Hepatocyte (in vitro differentiated cells): ENCODE measurements around the gene RNU5D-1. TPM values are rescaled to one million over a fixed set of nuclear protein-coding genes. Genes with fewer than 3 reads are reported as not detected.

Experiments used
- DNase-seq: peaks from one replicate; pipeline ENCODE4 v3.0.0-alpha.2; 2016; ENCODE audit warnings: low spot score
- H2AFZ ChIP-seq: fragments of 200-600 bp; sonication (generic); 2 replicates; pipeline ENCODE4 v1.6.0; 2016; ENCODE audit warnings: antibody characterized with exemption, mild to moderate bottlenecking
- H3K27ac ChIP-seq: fragments of 200-600 bp; sonication (generic); 2 replicates; pipeline ENCODE4 v1.5.1; 2016; ENCODE audit warnings: mild to moderate bottlenecking
- H3K27me3 ChIP-seq: fragments of 200-600 bp; sonication (generic); 2 replicates; pipeline ENCODE4 v1.6.1; 2016
- H3K36me3 ChIP-seq: fragments of 200-600 bp; sonication (generic); replicated peaks from 2 replicates; pipeline ENCODE4 v1.5.1; 2016; ENCODE audit warnings: low read depth; ENCODE audit not compliant: insufficient read depth
- H3K4me1 ChIP-seq: fragments of 200-600 bp; sonication (generic); 2 replicates; pipeline ENCODE4 v1.5.1; 2016; ENCODE audit warnings: mild to moderate bottlenecking, moderate library complexity; ENCODE audit not compliant: insufficient read depth
- H3K4me2 ChIP-seq: fragments of 200-600 bp; sonication (generic); 2 replicates; pipeline ENCODE4 v1.6.0; 2016
- H3K4me3 ChIP-seq: fragments of 200-600 bp; sonication (generic); 2 replicates; pipeline ENCODE4 v1.5.1; 2016; ENCODE audit warnings: mild to moderate bottlenecking
- H3K79me2 ChIP-seq: fragments of 200-600 bp; sonication (generic); 2 replicates; pipeline ENCODE4 v1.6.0; 2017; ENCODE audit warnings: mild to moderate bottlenecking
- H3K9me2 ChIP-seq: fragments of 200-600 bp; sonication (generic); replicated peaks from 2 replicates; pipeline ENCODE4 v1.6.0; 2017; ENCODE audit warnings: mild to moderate bottlenecking; ENCODE audit not compliant: insufficient read depth
- H3K9me3 ChIP-seq: fragments of 200-600 bp; sonication (generic); 2 replicates; pipeline ENCODE4 v1.5.1; 2016; ENCODE audit warnings: low read depth, mild to moderate bottlenecking
- H4K20me1 ChIP-seq: fragments of 200-600 bp; sonication (generic); 2 replicates; pipeline ENCODE4 v1.6.0; 2016; ENCODE audit warnings: mild to moderate bottlenecking; ENCODE audit not compliant: insufficient read depth, poor library complexity, severe bottlenecking
- CTCF ChIP-seq: fragments of 200-600 bp; sonication (generic); IDR thresholded peaks from 2 replicates; pipeline ENCODE4 v1.5.1; 2016; ENCODE audit warnings: antibody characterized with exemption, mild to moderate bottlenecking; ENCODE audit not compliant: poor library complexity
- EZH2 ChIP-seq: fragments of 200-600 bp; sonication (generic); IDR thresholded peaks from 2 replicates; pipeline ENCODE4 v1.6.1; 2016; ENCODE audit warnings: antibody characterized with exemption, mild to moderate bottlenecking, borderline replicate concordance
- EZH2phosphoT487 ChIP-seq: fragments of 200-600 bp; sonication (generic); IDR thresholded peaks from one replicate; pipeline ENCODE4 v1.6.1; 2018; ENCODE audit warnings: antibody characterized with exemption, mild to moderate bottlenecking, low read depth, moderate library complexity; ENCODE audit not compliant: unreplicated experiment, severe bottlenecking
- WGBS: methylation state at CpG from one replicate; pipeline ENCODE4 v1.1.6; 2016; ENCODE audit warnings: low lambda C conversion rate; ENCODE audit errors: missing lambda C conversion rate; 5-methylcytosine and 5-hydroxymethylcytosine counted together
- polyA plus RNA-seq: library from polyadenylated mRNA; unstranded; fragments of >200 nt; fragmentation: Nextera tagmentation; extraction: Ambion mirVana; gene quantifications from 2 replicates; pipeline ENCODE4 v1.2.1, GENCODE V29; 2016
- total RNA-seq: library from RNA; depleted of rRNA; stranded (reverse); fragments of >200 nt; gene quantifications from 2 replicates; pipeline ENCODE4 v1.2.3, GENCODE V29; 2014

The RNU5D-1 gene
- total and polyA plus RNA-seq, 2 experiments from 2014 or later = not detected

DNA sequence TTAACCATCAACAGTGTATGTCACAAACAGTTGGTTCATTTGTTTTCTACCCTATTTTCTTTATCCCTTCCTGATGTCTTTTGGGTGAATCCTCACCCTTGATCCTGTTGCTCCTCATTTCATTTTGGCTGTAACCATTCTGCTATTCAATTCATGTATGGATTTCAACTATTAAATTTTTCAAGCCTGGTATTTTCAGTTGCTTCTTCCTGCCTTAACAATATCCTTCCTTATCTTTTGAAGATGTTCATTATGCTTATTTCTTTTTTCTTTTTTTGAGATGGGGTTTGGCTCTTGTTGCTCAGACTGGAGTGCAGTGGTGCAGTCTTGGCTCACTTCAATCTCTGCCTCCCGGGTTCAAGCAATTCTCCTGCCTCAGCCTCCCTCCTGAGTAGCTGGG, 2.8 kb upstream of the RNU5D-1 start:
- H4K20me1 ChIP-seq = no peaks in the 10 kb centered on the region
- no peak overlapping the region for H3K4me3 ChIP-seq
- no peak overlapping the region for H3K4me2 ChIP-seq
- H3K9me2 ChIP-seq = no peaks in the 10 kb centered on the region
- WGBS = 93% methylated on average over 1 of the region's 1 CpG
- H3K79me2 ChIP-seq = no peaks in the 10 kb centered on the region
- DNase-seq = no peak
- no peaks in the 10 kb centered on the region for H3K9me3 ChIP-seq
- H3K36me3 ChIP-seq = no peaks in the 10 kb centered on the region
- H3K4me1 ChIP-seq = no peaks in the 10 kb centered on the region
- H2AFZ ChIP-seq = no peak overlapping the region
- H3K27me3 ChIP-seq = no peaks in the 10 kb centered on the region
- no peak for TF ChIP-seq CTCF
- no peak for TF ChIP-seq EZH2
- no peak for TF ChIP-seq EZH2phosphoT487
- H3K27ac ChIP-seq = no peak overlapping the region

GRCh38 chr1:44733365-44733764, 2.4 kb upstream of the RNU5D-1 start:
- H3K4me1 ChIP-seq = no peaks in the 10 kb centered on the region
- H2AFZ ChIP-seq = no peak overlapping the region
- no peak overlapping the region for H3K27ac ChIP-seq
- WGBS = 81% methylated on average over 1 of the region's 1 CpG
- DNase-seq = no peak
- no peaks in the 10 kb centered on the region for H3K79me2 ChIP-seq
- no peak overlapping the region for H3K4me2 ChIP-seq
- no peaks in the 10 kb centered on the region for H3K9me3 ChIP-seq
- no peaks in the 10 kb centered on the region for H3K9me2 ChIP-seq
- no peaks in the 10 kb centered on the region for H4K20me1 ChIP-seq
- H3K36me3 ChIP-seq = no peaks in the 10 kb centered on the region
- H3K27me3 ChIP-seq = no peaks in the 10 kb centered on the region
- H3K4me3 ChIP-seq = no peak overlapping the region
- TF ChIP-seq CTCF (no peak), EZH2phosphoT487 (no peak), EZH2 (no peak)

DNA sequence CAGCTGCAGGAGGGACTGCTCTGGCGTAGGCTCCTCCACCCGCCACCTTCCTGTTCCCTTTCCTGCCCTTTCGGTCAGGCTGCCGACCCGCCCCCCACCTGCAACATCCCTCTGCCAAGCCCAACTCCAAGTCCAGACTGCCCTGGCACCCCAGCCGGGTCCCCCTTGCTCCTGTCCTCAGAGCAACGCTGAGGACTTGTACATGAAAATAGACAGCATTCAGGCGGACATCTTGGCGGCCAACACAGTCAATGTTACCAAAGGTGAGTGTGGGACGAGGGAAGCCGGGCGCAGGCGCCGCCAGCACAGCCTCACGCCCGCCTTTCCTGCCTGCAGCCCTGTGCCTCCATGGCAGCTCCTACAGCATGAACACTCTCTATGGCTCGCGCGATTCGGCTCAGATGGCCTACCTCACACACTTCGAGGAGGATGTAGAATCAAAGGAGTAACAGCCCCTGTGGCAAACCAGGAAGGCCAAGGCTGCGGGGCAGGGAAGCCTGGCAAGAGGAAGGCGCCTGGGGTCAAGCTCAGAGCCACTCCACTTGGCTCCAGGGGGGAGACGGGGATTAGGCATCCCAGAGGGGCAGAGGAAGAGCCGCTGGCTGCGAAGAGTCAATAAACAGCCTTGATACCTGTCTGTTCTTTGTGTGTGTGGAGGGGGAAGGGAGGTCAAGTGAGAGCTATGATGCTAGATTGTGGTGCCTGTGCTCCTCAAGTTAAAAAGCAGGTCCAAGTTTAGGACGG, 5.8 kb downstream of the RNU5D-1 start:
- Histone ChIP-seq H3K4me1 (no peaks in the 10 kb centered on the region), H3K27ac (no peak overlapping the region), H4K20me1 (no peaks in the 10 kb centered on the region), H3K27me3 (no peaks in the 10 kb centered on the region), H3K9me3 (no peaks in the 10 kb centered on the region), H3K36me3 (no peaks in the 10 kb centered on the region), H3K9me2 (no peaks in the 10 kb centered on the region), H3K79me2 (no peaks in the 10 kb centered on the region), H3K4me3 (no peak overlapping the region), H2AFZ (no peak overlapping the region), H3K4me2 (no peak overlapping the region)
- 88% methylated on average over 22 of the region's 27 CpGs for WGBS
- TF ChIP-seq EZH2phosphoT487 = no peak
- no peak for DNase-seq

- 97% methylated on average over 37 of the region's 64 CpGs for WGBS
- no peak overlapping the region for H2AFZ ChIP-seq
These were observed 6.5 kb downstream of the RNU5D-1 start for GRCh38 chr1:44724296-44724954.

More at GRCh38 chr1:44724296-44724954, 6.5 kb downstream of the RNU5D-1 start:
- no peak for DNase-seq
- TF ChIP-seq EZH2 (no peak), EZH2phosphoT487 (no peak), CTCF (no peak)
- no peaks in the 10 kb centered on the region for H3K9me3 ChIP-seq
- H3K27me3 ChIP-seq = no peaks in the 10 kb centered on the region
- no peaks in the 10 kb centered on the region for H3K79me2 ChIP-seq
- H3K4me3 ChIP-seq = no peak overlapping the region
- H3K4me2 ChIP-seq = no peak overlapping the region
- no peak overlapping the region for H3K27ac ChIP-seq
- no peaks in the 10 kb centered on the region for H3K36me3 ChIP-seq
- no peaks in the 10 kb centered on the region for H3K4me1 ChIP-seq
- no peaks in the 10 kb centered on the region for H4K20me1 ChIP-seq
- H3K9me2 ChIP-seq = no peaks in the 10 kb centered on the region
